GM19397 (cell line): ENCODE results near the gene ADAM8.

Source experiments
- ATAC-seq: cut with Tn5 transposase; IDR thresholded peaks from one replicate; pipeline ENCODE4 v1.9.1; 2021; ENCODE audit warnings: mild to moderate bottlenecking, moderate library complexity; ENCODE audit not compliant: unreplicated experiment

The ADAM8 gene

DNA sequence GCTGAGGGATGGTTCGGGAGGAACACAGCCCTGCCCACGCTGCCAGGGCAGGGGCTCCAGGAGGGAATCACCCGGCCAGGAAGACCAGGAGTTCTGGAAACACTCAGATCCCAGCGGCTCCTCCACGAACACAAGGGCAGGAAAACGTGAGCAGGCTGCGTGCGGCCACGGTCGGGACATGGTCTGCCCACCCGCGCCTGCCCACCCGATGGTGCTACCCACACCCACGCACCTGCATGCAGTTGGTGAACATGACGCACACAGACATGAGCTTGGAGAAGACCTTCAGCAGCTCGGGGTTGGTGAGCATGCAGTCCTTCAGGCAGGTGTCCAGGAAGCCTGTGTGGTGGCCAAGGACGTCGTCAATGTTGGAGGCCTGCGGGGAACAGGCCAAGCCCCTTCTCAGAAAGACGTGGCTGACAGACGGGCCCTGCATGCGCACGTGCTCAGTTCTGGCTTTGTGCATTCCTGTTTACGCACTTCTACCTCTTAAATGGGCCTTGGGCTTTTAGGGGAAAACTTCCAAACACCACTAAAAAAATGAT lies 6.2 kb upstream of the ADAM8 start:
- no peak for ATAC-seq

GRCh38 chr10:133281628-133282372 lies 5.1 kb upstream of the ADAM8 start:
- ATAC-seq, result no peak

DNA sequence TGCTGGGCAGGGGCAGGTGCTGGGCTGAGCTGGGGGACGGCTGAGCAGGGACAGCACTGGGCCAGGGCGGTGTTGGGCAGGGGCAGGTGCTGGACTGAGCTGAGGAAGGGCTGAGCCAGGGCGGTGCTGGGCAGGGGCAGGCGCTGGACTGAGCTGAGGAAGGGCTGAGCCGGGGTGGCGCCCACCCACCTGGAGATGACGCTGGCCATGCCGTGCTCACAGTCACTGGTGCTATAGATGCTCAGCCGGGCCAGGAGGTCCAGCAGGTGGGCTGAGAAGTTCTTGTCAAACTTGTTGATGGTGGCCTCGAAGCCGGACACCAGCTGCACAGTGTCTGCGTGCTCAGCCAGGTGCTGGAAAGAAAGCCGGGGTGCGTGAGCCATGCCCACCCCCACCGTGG lies 4.4 kb upstream of the ADAM8 start:
- no peak for ATAC-seq

DNA sequence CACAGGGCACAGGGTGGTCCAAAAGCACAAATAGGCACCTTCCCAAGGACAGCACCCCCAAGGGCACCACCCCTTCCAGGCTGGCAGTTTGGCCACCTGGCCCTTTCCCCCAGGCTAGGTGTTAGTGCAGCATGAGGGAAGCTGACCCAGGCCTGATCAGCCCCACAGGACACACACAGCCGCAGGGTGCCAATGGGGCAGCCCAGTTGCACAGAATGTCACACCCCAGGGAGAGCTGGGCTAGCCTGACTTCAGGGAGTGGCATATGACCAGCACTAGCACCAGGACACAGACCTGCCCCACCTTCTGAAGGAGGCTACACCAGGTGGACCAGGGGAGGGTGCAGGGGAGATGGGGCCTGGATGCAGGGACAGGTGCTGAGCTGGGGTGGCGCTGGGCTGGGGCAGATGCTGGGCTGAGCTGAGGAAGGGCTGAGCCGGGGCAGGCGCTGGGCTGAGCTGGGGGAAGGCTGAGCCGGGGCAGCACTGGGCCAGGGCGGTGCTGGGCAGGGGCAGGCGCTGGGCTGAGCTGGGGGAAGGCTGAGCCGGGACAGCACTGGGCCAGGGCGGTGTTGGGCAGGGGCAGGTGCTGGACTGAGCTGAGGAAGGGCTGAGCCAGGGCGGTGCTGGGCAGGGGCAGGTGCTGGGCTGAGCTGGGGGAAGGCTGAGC lies 3.9 kb upstream of the ADAM8 start:
- no peak for ATAC-seq

DNA sequence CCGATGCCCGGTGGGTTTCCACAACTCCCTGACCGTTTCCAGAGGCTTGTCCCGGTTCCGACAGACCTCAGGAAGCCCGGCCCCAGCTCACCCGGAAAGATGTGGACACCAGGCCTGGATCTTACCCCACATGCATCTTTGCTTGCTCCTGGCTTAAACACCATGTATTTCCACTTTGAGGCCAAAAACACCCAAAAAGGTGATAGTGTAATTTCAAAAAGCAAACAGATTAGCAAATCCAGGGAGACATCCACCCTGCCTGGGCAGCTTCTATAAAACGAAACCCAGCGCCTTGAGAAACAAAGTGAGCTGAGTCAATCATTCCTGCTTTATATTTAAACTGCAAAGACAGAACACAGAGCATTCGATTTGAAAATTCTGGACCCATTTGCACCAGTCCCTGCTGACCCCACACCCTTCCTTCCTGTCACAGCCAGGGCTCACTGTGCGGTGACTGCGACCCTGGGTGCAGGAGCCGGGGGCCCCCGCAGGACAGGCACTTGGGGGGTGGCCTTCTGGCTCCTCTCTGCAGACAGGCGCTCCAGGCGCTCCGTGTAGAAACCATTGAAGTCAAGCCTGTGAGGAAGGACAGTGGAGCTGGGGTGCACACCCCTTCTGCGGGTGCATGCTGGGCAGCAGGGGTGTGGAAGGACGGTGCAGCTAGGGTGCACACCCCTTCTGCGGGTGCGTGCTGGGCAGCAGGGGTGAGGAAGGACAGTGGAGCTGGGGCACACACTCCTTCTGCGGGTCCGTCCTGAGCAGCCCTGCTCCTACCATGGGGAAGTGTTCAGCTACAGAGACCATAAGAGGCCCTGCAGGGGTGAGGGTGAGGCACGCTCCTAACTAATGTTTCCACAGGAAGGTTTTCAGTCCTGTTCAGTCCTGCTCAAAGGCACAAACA lies 2.9 kb upstream of the ADAM8 start:
- ATAC-seq, result no peak

DNA sequence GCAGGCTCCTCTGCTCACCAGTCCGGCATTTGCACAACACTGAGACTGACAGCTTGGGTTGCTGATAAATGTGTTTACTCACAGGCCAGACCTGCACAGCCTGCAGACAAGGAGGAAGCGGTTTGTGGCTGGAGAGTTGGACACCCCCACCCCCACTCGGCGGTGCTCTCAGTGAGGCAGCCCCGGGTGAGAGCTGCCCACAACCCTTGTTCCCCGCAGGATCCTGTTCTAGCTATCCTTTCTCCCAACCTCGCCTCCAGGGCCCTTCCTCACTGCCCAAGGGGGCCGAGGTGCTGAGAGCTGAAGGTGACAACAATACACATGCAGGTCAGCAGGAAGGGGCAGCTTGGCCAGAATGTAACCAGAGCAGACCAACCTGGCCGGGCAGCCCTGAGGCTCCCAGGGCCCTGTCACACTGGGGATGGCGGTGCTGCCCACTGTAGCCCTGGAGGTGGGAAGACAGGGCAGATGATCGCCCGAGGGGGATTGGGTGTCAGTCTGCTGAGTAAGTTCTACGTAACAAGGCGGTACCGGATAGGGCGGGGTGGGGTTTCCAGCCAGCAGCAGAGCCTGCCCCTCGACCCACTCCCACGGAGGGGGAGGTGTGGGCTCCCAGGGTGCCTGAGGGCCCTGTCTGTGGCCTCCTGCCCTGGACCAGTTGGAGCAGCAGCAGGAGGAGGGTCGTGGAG lies 2.1 kb upstream of the ADAM8 start:
- ATAC-seq, result peak; percentile 40

DNA sequence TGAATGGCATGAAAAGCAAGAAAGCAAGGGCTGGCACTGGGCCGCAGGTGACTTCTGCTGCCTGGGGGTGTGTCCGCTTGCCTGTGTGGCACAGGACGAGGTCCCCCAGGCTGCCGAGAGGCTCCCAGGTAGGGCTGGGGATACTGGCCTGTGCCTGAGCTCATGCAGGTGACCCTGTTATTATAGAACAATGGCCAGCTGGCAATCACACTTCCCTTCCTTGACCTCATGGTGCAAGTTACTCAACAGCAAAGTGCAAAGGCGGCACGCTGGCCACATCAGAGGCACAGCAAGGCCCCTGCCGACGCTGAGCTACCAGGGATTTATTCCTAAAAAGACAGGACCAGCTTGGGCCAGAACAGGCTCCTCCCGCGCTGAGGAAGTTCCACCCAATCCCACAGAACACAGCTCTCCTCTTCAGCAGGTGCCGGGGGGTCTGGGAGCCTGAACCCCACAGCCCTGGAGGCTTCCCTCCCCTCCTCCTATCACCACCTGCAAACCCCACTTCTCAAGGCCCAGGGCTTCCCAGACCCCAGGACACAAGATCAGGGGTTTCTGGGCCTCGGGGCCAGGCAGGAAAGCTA lies 1.4 kb upstream of the ADAM8 start:
- ATAC-seq, result no peak

DNA sequence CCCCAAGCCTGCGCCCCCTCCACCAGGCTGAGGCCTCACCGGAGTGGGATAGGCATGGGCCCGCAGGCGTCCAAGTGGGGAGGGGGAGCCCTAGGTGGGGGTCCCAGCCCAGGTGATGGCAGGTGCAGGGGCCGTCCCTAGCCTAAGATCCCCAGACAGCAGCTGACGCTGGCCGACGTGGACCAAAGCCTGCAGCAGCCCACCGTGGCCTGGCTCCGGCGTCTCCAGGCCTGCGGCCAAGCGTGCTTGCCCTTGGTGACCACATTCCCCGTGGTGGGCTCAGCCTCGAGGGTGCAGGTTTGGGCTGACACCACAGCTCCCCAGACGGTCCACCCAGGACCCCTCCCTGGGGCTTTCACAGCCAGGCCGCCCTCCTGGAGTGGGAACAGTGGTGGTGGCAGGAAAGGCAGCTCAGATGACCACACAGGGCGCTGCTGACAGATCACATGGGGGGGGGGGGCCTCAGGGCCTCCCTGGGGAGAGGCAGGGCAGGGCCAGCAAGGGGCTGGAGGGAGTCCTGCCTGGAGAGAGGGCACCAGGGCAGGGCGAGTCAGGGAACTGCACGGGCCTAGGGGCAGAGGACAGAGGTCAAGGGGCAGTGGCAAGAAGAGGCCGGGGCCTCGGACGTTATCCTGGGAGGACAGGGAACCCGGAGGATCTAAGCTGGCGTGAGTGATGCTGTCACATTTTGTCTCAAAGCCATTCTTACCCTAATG lies 767 bp upstream of the ADAM8 start:
- ATAC-seq, result no peak

- ATAC-seq, result no peak
Observed at GRCh38 chr10:133276100-133276434, 601 bp downstream of the ADAM8 start.

DNA sequence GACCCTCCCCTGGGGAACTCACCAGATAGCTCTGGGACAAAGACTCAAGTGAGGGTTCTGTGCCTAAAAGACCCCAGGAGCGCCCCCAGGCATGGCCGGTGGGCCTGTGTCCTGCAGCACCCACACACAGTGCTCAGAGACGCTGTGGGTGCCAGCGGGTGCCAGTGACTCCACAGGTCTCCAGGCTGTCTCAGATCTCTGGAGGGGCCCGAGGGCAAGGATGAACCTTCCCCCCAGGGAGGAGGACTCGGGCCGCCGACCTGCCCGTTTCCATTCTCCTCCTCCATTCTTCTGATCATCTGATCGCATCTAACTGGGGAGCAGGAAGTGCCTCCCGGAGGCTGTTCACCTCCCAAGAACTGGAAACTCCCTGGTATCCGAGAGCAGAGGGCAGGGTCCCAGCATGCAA lies 980 bp downstream of the ADAM8 start:
- peak; percentile 22 for ATAC-seq

GRCh38 chr10:133274751-133275683 lies 1.7 kb downstream of the ADAM8 start:
- ATAC-seq, result peak; percentile 42

DNA sequence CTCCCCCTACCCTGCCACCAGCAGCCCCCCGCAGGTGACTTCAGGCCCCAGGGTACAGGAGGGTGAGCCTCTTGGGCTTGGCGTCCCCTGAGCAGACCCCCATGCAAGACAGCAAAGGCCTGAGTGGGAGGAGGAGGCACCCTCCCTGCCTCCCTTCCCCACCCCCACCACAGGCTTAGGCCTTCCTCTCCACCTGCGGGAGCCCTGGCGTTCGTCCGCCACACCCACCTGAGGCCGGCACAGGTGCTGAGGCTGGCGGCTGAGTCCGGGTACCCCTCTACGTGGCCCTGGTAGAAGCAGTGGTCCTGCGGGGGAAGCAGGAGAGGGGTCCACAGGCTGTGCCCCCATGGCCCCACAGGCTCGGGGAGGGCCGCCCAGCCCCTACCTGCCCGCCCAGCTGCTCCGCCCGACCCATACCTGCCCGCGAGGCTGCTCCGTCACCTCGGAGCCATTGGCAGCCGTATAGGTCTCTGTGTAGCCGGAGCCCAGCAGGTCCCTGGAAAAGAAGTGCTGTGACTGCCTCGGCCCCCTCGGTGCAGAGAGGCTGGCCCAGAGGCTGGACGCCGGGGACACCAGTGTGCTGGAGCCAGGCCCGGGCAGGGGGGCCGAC lies 3.0 kb downstream of the ADAM8 start:
- ATAC-seq, result no peak

- ATAC-seq, result no peak
Observed at GRCh38 chr10:133272964-133273420, 3.7 kb downstream of the ADAM8 start.

GRCh38 chr10:133272301-133272963 lies 4.2 kb downstream of the ADAM8 start:
- no peak for ATAC-seq

GRCh38 chr10:133271521-133272300 lies 5.0 kb downstream of the ADAM8 start:
- ATAC-seq, result no peak

- no peak for ATAC-seq
Observed at GRCh38 chr10:133270773-133271297, 5.8 kb downstream of the ADAM8 start.

- no peak for ATAC-seq
Observed at GRCh38 chr10:133270204-133270603, 6.5 kb downstream of the ADAM8 start.
